GM11168 (cell line): Measurements from ENCODE around the gene RUFY2.
"Not testable (repeated sequence)": the region's sequence is repeated elsewhere in the genome, so short reads cannot be mapped to it uniquely, and the experiment has no call there.

Source experiments
- in situ Hi-C: fragments of 300-500 bp; cut with MboI; formaldehyde crosslinking; loops from one replicate; pipeline ENCODE4 v1.12.0; 2022; ENCODE audit warnings: low sequenced_read_pairs; ENCODE audit not compliant: unreplicated experiment

Gene RUFY2, protein sequence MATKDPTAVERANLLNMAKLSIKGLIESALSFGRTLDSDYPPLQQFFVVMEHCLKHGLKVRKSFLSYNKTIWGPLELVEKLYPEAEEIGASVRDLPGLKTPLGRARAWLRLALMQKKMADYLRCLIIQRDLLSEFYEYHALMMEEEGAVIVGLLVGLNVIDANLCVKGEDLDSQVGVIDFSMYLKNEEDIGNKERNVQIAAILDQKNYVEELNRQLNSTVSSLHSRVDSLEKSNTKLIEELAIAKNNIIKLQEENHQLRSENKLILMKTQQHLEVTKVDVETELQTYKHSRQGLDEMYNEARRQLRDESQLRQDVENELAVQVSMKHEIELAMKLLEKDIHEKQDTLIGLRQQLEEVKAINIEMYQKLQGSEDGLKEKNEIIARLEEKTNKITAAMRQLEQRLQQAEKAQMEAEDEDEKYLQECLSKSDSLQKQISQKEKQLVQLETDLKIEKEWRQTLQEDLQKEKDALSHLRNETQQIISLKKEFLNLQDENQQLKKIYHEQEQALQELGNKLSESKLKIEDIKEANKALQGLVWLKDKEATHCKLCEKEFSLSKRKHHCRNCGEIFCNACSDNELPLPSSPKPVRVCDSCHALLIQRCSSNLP

DNA sequence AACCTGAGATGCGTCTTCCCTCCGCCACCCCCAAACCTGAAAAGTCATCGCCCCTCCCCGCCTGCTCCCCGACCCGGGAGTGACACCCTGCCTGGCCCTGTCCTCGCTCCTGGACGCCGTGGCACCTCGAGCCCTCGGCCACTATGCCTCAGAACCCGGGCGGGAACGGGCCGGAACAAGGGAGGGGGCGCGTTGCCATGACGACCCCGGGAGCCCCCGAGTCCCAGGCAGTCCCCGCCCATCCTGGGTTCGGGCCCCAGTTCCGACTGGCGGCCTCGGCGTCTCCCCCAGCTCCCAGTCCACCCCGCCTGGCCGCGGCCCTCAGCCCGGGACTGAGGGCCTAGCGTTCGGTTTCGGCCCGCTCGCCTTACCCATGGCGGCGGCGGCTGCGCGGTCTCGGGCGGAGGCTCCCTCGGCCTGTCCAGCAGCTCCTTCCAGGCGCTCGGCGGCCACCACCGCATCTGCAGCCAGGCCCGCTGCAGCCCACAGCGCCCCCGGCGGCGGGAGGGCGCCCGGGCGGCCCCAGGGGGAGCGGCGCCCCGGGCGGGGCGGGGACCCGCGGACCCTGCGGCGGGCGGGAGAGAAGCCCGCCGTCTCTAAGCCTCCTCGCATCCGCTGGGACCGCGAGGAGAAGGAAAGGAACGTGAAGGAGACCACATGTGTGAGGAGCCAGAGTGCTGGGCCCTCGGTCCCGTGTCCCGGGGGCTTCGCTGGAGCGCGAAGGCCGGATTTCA, at the start of gene RUFY2:
Gene RUFY2, minus strand, starts transcription at position 463 of the 734 bp plus-strand sequence. Its CDS starts 88 bp downstream, at position 375.
- in situ Hi-C loops, result no loop called here

DNA sequence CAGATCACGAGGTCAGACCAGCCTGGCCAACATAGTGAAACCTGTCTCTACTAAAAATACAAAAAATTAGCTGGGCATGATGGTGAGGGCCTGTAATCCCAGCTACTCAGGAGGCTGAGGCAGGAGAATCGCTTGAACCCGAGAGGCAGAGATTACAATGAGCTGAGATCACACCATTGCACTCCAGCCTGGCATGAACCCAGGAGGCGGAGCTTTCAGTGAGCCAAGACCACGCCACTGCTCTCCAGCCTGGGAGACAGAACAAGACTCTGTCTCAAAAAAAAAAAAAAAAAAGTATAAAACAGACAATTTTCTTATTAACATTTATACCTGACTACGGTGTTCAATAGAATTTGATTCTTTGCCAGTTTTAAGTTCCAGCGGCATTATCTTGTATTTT, 42.6 kb upstream of the RUFY2 start:
- in situ Hi-C loops, result not testable (repeated sequence)

DNA sequence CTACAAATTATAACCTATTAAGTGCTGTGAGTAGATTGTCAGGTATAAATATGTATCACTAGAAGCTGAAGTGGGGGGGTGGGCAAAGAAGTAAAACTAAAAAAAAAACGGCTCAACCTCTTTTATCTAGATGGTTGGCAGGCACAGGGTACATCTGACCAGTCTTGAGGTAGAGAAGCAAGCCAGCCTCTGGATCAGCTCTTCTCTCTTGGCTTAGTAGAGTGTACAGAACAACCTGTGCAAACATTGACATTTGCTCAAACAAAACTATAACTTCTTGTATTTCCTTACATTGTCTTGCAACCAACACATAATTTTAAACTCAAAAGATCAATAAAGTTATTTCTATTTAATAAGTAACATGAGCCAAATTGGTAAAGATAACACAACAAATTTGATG, 39.1 kb upstream of the RUFY2 start:
- in situ Hi-C loops, result no loop called here

DNA sequence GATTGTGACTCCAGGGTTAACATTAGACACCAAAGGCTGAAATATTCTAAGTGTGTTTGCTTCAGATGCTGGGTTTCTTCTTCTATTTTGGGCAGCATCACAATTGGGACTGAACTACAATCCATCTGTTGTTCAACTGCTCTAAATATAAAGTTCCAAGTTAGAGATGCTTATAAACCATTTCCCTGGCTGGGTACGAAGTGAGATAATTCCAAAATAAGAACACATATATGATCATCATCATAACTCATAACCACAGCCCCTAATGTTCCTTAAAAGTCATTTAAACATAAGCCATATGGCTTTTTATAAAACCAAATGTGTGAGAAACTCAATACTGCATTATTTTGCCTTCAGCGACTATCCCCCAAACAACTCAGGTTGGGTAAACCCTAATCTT, 35.9 kb upstream of the RUFY2 start:
- in situ Hi-C loops, result no loop called here

DNA sequence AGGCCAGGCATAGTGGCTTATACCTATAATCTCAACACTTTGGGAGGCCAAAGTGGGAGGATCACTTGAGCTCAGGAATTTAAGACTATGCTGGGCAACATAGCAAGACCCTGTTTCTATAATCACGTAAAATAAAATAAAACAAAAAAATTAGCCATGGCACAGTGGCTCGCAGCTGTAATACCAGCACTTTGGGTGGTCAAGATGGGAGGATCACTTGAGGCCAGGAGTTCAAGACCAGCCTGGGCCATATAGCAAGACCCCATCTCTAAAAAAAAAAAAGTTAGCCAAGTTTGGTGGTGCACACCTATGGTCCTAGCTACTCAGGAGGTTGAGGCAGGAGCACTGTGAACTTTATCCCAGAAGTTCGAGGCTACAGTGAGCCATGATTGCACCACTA, 33.8 kb upstream of the RUFY2 start:
- in situ Hi-C loops, result no loop called here

DNA sequence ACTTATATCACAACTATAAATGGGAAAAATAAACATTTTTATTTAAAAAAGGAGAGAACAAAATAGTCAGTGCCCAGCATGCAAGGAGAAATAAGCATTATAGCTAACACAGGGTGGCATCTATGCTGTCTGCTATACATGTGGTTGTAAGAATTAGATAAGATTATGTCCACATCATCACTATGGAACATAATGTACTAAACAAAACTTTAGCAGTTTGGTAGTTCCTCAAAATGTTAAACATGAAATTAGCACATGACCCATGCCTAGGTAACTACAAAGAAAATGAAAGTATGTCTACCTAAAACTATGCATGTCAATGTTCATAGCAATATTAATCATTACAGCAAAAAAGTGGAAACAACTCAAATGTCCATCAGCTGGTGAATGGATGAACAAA, 28.7 kb upstream of the RUFY2 start:
- in situ Hi-C loops, result no loop called here

DNA sequence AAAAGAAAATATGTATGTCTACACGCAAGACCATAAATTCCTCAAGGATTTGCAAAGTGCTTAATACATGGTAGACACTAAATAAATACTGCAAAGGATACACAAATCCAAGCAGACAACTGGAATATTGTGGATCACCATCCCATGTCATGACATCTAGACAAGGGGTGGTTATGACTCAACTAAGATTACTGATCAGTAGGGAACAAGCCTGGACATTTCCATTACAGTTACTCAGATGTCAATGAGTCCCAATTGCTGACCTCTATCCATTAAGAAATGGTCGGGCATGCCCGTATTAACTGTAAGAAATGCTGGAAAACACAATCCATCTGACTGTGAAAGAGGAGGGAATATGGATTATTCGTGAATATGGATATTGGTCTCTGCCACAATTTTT, 27.6 kb upstream of the RUFY2 start:
- in situ Hi-C loops, result no loop called here

DNA sequence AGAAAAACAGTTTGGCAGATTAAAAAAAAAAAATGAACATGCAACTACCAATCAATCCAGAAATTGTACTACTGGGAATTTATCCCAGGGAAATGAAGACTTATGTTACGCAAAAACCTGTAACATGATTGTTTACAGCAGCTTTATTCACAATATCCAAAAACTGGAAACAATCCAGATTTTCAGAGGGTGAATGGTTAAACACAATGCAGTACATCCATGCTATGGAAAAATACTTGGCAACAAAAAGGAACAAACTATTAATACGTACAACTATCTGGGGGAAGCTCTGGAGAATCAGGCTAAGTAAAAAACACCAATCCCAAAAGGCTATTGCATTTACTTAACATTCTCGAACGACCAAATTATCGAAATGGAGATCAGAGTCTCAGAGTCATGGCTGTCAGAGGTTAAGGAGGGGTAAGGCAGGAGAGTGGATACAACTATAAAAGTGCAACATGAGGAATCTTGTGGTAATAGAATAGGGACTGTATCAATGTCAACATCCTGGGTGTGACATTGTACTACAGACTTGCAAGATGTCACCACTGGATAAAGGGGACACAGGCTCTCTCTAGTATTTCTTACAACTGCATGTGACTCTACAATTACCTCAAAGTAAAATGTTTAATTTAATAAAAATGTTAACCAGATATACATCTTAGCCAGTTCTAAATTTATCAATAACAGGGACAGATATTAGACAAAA, 21.5 kb upstream of the RUFY2 start:
- in situ Hi-C loops, result no loop called here

DNA sequence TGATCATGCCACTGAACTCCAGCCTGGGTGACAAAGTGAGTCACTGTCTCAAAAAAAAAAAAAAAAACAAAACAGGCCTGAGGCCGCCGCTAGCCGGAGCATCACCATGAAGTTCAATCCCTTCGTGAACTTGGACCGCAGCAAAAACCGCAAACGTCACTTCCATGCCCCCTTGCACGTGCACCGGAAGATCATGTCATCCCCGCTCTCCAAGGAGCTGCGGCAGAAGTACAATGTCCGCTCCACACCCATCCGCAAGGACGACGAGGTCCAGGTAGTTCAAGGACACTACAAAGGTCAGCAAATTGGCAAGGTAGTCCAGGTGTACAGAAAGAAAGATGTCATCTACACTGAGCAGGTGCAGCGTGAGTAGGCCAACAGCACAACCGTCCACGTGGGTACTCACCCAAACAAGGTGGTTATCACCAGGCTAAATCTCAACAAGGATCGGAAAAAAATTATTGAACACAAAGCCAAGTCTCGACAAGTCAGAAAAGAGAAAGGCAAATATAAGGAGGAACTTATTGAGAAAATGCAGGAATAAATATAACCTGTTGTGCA, 17.5 kb upstream of the RUFY2 start:
- in situ Hi-C loops, result no loop called here

DNA sequence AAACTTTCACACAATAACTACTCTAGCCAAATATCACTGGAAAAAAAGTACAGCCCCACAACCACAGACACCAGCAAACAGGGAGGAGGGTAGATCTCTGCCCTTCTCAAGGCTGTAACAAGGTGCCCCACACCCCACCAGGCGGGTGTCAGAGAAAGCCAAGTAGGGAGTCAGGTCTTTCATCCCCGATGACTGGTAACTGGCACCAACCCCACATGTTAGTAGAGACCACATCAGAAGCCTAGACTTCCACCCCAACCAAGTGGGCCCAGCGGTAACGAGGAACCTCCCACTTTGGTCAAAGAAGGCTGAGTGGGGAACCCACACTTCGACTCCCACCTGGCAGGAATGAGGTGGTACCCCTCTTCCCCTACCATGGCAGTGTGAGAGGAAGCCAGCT, 16.4 kb upstream of the RUFY2 start:
- in situ Hi-C loops, result no loop called here

DNA sequence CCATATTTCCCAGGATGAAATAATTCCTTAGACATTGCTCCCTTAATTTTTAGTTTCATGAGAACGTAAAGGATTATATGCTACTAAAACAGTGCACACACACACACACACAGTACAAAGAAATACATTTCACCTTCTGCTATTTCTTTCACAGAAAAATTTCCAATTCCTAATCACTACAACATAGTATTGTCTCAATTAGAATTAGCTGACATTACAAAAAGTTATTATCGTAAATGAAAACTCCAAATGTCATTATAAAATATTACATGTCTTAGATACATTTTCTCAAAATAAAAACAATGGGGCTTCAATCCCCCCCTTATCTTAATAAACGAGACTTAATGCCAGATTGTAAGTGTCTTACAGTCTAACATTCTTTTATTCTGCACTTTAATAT, 12.3 kb upstream of the RUFY2 start:
- in situ Hi-C loops, result no loop called here

DNA sequence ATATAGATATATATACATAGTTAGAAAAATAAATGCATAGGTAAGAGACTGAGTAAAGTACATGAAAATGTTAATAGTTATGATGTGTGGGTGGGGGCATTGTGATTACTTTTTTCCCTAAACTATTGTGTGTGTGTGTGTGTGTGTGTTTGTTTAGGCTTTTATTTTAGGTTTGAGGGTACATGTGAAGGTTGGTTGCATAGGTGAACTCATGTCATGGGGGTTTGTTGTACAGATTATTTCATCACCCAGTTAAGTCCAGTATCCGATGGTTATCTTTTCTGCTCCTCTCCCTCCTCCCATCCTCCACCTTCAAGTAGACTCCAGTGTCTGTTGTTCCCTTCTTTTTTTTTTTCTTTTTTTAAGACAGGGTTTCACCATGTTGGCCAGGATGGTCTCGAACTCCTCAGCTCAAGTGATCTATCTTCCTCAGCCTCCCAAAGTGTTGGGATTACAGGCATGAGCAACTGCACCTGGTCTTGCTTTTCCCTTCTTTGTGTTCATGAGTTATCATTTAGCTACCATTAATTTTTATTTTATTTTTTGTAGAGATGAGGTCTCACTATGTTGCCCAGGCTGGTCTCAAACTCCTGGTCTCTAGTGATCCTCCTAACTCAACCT, 1.9 kb upstream of the RUFY2 start:
- in situ Hi-C loops, result no loop called here

DNA sequence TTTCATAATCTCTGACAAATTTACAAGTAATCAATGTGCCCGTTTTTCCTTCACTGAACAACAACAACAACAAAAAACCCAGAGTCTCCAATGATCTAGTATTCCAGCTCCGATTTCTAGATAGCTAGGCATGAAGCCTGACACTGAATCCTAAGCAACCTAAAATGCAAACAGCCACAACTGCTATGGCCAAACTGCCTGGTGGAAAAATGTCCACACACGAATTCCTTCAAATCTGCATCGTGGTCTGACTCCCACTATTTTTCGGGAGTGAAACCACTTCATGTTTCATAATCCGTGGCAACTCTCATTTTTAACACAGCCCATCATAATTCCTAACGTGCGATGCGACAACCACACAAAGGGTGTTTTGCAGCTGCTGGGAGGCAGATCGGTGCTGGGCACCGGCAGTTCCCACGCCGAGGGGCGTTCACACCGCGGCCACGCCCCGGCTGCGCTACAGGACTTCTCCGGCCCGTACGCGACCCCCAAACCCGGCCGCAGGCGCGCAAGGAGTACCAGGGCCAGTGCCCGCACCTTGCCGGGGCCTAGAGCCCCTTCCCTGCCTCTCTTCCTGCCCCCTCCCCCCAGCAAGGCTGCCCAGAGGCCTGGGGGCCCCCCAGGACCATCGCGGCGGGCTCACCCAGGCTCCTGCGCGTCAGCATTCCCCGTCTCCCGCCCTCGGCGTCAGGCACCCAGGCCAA, 814 bp downstream of the RUFY2 start:
- in situ Hi-C loops, result no loop called here

DNA sequence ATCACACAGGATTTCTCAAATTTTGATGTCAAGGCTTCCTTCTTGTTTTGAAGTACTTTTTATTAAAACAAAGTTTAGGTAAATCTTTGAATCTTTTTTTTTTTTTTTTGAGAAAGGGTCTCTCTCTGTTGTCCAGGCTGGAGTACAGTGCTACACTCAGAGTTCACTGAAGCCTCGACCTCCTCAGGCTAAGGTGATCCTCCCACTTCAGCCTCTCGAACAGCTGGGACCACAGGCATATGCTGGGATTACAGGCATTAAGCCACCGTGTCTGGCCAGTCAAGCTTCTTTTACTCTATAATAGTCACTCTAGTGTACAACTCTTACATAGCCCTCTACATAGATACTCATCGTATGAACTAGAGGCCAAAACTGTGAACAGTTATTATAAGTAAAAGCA, 3.4 kb downstream of the RUFY2 start:
- in situ Hi-C loops, result no loop called here

DNA sequence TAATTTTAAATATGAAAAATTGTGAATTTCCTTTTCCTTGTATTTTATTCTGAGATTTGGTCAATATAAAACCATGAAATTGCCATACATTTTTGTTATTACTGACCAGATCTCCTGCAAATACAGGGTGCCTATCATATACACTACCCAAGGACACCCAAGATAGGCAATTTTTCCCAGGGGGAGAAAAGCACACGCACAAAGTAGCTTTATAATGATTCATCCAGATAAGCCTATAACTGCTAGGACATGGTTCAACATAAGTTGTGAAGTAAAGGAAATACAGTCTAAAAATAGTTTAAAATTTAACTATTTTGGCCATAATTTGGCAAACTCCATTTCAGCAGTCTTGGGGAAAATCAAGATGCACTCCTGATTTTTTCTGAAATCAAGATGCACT, 4.8 kb downstream of the RUFY2 start:
- in situ Hi-C loops, result no loop called here

DNA sequence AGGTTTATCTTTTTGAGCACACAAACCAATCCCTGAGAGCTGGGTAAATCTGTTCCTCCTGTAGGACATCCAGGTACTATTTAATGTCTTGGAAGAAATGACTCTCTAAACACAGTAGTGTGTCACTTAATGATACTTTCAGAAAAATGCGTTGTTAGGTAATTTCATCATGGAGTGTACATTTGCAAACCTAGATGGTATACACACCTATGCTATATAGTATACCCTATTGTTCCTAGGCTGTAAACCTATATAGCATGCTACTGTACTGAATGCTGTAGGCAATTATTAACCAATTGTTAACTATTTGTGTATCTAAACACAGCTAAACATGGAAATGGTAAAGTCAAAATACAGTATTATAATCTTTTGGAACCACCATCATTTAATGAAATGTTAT, 10.1 kb downstream of the RUFY2 start:
- in situ Hi-C loops, result no loop called here

DNA sequence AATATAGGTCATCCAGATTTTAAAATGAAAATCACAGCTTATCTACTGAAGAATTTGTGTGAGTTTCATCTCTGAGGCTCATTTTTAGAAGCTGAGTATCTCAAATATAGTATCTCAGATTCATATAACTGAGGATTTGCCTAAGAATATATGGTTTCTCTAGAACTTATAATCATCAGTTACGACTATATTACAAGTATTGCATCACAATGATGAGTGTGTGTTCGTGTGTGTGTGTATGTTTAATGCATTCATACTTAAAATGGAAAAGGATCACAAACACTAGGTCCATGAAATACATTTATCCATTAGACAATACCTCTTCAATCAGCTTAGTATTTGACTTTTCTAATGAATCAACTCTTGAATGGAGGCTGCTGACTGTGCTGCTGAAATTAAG, 21.3 kb downstream of the RUFY2 start:
- in situ Hi-C loops, result no loop called here

DNA sequence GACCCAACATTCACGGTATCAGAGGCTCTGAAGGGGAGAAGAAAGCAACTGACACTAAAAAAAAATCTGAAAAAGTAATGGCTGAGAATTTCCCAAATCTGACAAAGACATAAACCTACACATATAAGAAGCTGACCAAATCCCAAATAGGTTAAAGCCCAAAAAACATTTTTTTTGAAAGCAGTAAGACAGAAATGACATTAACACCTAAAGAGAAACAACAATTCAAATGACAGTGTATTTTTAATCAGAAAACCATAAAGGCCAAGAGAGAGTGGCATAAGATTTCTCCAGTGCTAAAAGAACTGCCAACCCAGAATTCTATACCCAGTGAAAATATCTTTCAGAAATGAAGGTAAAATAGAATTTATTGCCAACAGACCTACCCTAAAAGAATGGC, 35.5 kb downstream of the RUFY2 start:
- in situ Hi-C loops, result no loop called here

DNA sequence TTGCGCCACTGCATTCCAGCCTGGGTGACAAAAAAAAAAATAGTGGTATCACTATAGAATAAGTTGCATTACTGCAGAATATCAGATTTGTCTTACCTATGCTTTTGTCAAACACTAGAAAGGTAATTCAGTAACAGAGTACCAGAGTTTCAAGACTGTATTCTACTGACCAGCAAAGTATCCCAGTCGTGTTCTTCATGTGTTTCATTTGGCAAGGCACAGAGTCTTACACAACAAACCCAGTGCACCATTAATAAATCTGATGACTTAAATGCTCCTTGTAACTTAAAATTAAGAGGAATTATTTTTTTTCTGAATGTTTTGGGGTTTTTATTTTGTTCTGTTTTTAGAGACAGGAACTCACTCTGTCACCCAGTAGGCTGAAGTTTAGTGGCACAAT, 40.0 kb downstream of the RUFY2 start:
- in situ Hi-C loops, result no loop called here
